Activated naive CD8-positive, alpha-beta T cell treated with anti-CD3 and anti-CD28 coated beads, Interleukin-2, amount 10 ng/mL, durations not matched to agents 7 days and 5 days (primary cell): Measurements from ENCODE around the gene MIX23. TPM values are rescaled to one million over a fixed set of nuclear protein-coding genes. Genes with fewer than 3 reads are reported as not detected.
"Not testable (repeated sequence)": the region's sequence is repeated elsewhere in the genome, so short reads cannot be mapped to it uniquely, and the experiment has no call there.

Experiments
- ATAC-seq: fragments of 150-1000 bp; cut with Tn5 transposase; one replicate; pipeline ENCODE4 v1.10.0; 2021; ENCODE audit warnings: low read depth, moderate library complexity
- POLR2A ChIA-PET: fragments of 350-600 bp; sonication (Branson Sonifier 250); formaldehyde crosslinking; loops from one replicate; lab custom pipeline; 2021; ENCODE audit warnings: antibody characterized with exemption; lab: Charles Lee
- DNase-seq: peaks from one replicate; pipeline ENCODE4 v3.0.0; 2021
- H3K27ac Mint-ChIP-seq: one replicate; pipeline ENCODE4 v1.8.0; 2022; ENCODE audit warnings: mild to moderate bottlenecking, mixed read lengths
- H3K27me3 Mint-ChIP-seq: one replicate; pipeline ENCODE4 v1.8.0; 2022; ENCODE audit warnings: mild to moderate bottlenecking, moderate library complexity, mixed read lengths
- H3K36me3 Mint-ChIP-seq: one replicate; pipeline ENCODE4 v1.8.0; 2021; ENCODE audit warnings: mild to moderate bottlenecking, mixed read lengths
- H3K4me1 Mint-ChIP-seq: one replicate; pipeline ENCODE4 v1.8.0; 2021; ENCODE audit warnings: mixed read lengths
- H3K4me3 Mint-ChIP-seq: one replicate; pipeline ENCODE4 v1.8.0; 2022; ENCODE audit warnings: mild to moderate bottlenecking, moderate library complexity, mixed read lengths
- H3K9me3 Mint-ChIP-seq: one replicate; pipeline ENCODE4 v1.8.0; 2021; ENCODE audit warnings: mixed read lengths
- total RNA-seq, 2 experiments: library from RNA; stranded (reverse); gene quantifications; one replicate each; pipeline ENCODE4 v1.2.3, GENCODE V29; 2021

MIX23 gene
- total RNA-seq, 2 experiments from 2014 or later = 33.6 to 34.4 TPM

DNA sequence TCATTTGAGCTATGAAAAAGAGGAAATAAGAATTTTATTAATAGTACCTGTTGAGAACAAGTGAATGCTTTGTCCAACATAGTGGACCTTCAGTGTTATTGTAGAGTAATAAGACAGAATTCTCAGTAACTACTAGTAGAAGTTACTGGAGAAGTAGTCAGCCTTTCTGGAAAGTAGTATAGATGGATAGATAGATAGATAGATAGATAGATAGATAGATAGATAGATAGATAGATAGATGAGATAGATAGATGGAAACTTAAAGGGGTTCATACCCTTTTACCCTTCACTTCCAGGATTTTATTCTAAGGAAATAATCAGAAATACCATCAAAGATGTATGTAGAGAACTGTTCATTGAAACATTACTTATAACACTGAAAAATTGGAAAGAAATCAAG, 6.2 kb upstream of the MIX23 start:
- ATAC-seq (no peak), DNase-seq (no peak)
- H3K36me3 Mint-ChIP-seq = peaks cover 27% of the 10 kb centered on the region
- no peaks in the 10 kb centered on the region for H3K27me3 Mint-ChIP-seq
- H3K27ac Mint-ChIP-seq = no peak overlapping the region
- peaks cover 41% of the 10 kb centered on the region for H3K4me1 Mint-ChIP-seq
- POLR2A ChIA-PET = interaction anchor here (1.2 kb wide), 1 partner anchor 290 kb away, joined by 4 read pairs; no protein-coding TSS in a partner anchor
- no peak overlapping the region for H3K4me3 Mint-ChIP-seq
- no peaks in the 10 kb centered on the region for H3K9me3 Mint-ChIP-seq

DNA sequence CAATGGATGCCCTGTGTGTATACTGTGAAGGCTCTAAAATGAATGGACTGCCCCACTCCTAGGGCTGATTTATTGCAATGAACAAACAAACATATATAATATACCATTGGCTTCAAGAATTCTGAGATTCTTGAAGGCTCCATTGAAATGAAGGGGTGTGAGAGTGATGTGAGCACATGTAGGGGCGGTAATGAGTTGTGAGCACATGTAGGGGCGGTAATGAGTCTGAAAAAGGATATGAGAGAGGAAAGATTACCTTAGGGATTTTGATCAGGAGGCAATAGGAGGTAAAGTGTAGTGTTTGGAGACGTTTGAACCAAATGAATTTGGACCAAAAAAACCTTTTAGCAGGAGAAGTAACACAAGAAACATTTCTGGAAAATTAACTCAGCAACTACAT, 4.7 kb upstream of the MIX23 start:
- peaks cover 37% of the 10 kb centered on the region for H3K4me1 Mint-ChIP-seq
- no peaks in the 10 kb centered on the region for H3K27me3 Mint-ChIP-seq
- DNase-seq (no peak), ATAC-seq (no peak)
- no peak overlapping the region for H3K27ac Mint-ChIP-seq
- no peak overlapping the region for H3K4me3 Mint-ChIP-seq
- POLR2A ChIA-PET = no interaction called here
- H3K9me3 Mint-ChIP-seq = no peaks in the 10 kb centered on the region
- H3K36me3 Mint-ChIP-seq = peaks cover 21% of the 10 kb centered on the region

DNA sequence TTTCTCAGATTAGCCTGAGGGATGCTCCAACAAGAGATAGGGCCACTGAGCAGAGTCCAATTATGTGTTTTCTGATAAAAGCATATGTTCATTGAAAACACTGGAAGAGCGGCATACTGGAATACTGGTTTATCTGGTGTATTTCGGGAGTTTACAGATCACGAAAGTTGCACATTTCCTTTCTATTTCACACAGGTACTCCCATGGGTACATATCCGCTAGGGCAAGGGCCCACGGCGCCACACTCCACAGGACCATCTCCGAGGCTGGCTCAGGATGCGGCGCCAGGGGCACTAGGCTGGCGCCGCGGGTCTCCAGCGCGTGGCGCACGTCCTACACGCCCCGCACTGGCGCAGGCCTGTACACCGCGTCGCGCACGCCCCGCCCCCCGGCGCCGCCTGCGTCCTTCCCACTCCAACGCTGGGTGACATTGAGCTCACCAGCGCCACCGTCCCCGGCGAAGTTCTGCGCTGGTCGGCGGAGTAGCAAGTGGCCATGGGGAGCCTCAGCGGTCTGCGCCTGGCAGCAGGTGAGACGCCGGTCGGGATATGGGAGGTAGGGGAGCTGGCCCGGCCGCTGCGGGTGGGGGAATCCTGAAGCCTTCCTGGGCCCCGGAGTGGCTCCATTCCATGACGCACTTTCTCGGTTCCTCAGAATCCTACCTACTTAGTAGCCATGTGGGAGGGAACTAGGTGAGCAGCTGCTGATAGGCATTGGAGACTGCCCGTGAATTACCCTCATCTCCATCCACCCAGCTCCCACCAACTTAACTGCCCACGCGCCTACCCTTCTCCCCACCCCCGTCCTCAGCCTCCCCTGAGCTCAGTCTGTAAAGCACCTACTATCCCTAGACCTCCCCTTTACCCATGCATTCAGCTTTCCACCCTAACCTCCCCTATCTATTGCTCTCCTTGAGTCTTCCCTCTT, 1.0 kb upstream of the MIX23 start, which contains the start of gene FAM162A:
Gene FAM162A, plus strand, starts transcription at position 412 of the 927 bp plus-strand sequence. Its CDS starts 84 bp downstream, at position 496.
- no peaks in the 10 kb centered on the region for H3K9me3 Mint-ChIP-seq
- ATAC-seq (peak; percentile 99), DNase-seq (peak; percentile 96)
- no peaks in the 10 kb centered on the region for H3K27me3 Mint-ChIP-seq
- H3K4me1 Mint-ChIP-seq = peaks cover 51% of the 10 kb centered on the region
- peak within 1 kb of the TSS; percentile 90 for H3K27ac Mint-ChIP-seq
- peak within 1 kb of the TSS; percentile 96 for H3K4me3 Mint-ChIP-seq
- peaks cover 21% of the 10 kb centered on the region for H3K36me3 Mint-ChIP-seq
- POLR2A ChIA-PET = interaction anchor here (0.6 to 3.3 kb wide), 9 partner anchors 9 to 723 kb away, joined by 3 to 25 read pairs (median 4); partner anchors contain the start of genes HCLS1, KPNA1, PARP14 and WDR5B

DNA sequence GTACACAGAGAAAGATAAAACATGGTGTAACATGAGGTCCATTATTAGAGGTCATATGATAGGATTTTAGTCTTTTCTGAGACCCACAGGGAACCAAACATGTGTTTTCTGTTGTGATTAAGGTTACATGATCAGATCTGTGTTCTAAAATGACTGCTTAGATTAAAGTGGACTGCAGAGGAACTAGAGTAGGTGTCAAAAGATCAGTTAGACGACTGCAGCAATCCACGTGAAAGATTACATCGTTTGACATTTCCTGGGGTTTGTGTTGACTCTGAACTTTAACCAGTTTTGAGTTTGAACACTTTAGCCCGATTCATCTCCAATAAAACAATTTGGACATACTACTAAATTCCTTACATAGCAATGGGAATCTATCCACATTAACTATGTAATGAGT, 5.1 kb downstream of the MIX23 start:
- POLR2A ChIA-PET = no interaction called here
- no peaks in the 10 kb centered on the region for H3K27me3 Mint-ChIP-seq
- no peak overlapping the region for H3K4me3 Mint-ChIP-seq
- H3K9me3 Mint-ChIP-seq = no peaks in the 10 kb centered on the region
- DNase-seq (no peak), ATAC-seq (no peak)
- H3K36me3 Mint-ChIP-seq = peaks cover 16% of the 10 kb centered on the region
- H3K27ac Mint-ChIP-seq = no peak overlapping the region
- peaks cover 27% of the 10 kb centered on the region for H3K4me1 Mint-ChIP-seq

DNA sequence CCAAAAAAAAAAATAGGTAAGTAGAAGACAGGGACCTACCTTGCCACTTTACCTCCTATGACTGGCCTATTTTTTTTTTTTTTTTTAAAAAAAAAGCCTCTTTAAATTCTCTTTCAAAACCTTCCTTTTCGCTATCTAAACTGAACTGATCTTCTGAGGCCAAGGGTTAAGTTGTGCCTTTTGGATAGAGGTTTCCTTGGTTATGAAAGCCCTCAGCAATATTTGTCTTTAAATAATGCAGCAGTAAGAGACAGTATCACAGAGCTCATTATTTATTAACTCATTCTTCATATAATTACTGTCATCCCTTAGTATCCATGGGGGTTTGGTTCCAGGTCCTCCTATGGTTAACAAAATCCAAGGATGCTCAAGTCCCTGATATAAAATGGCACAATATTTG, 9.0 kb downstream of the MIX23 start:
- H3K9me3 Mint-ChIP-seq = no peaks in the 10 kb centered on the region
- peaks cover 7% of the 10 kb centered on the region for H3K4me1 Mint-ChIP-seq
- no peak for DNase-seq
- no peak overlapping the region for H3K27ac Mint-ChIP-seq
- POLR2A ChIA-PET = no interaction called here
- H3K36me3 Mint-ChIP-seq = peaks cover 18% of the 10 kb centered on the region
- H3K27me3 Mint-ChIP-seq = no peaks in the 10 kb centered on the region
- no peak overlapping the region for H3K4me3 Mint-ChIP-seq
- no peak for ATAC-seq

DNA sequence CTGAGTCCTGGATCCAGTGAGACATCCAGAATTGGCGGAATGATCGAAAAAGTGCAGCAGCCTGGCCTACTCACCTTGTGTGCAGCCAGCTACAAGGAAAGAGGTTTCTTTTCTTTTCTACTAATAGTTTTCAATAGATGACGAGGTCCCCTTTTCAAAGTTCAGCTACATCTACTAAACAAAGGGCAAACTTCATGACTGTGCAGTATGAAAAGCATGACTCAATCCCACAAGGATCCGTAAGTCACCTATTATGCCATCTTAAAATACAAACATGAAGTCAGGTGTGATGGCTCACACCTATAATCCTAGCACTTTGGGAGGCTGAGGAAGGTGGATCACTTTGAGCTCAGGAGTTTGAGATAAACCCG, 16.7 kb downstream of the MIX23 start:
- ATAC-seq (no peak), DNase-seq (no peak)
- POLR2A ChIA-PET = no interaction called here
- H3K9me3 Mint-ChIP-seq = no peaks in the 10 kb centered on the region
- peaks cover 1% of the 10 kb centered on the region for H3K4me1 Mint-ChIP-seq
- peaks cover 12% of the 10 kb centered on the region for H3K36me3 Mint-ChIP-seq
- no peak overlapping the region for H3K27ac Mint-ChIP-seq
- H3K27me3 Mint-ChIP-seq = no peaks in the 10 kb centered on the region
- H3K4me3 Mint-ChIP-seq = no peak overlapping the region

DNA sequence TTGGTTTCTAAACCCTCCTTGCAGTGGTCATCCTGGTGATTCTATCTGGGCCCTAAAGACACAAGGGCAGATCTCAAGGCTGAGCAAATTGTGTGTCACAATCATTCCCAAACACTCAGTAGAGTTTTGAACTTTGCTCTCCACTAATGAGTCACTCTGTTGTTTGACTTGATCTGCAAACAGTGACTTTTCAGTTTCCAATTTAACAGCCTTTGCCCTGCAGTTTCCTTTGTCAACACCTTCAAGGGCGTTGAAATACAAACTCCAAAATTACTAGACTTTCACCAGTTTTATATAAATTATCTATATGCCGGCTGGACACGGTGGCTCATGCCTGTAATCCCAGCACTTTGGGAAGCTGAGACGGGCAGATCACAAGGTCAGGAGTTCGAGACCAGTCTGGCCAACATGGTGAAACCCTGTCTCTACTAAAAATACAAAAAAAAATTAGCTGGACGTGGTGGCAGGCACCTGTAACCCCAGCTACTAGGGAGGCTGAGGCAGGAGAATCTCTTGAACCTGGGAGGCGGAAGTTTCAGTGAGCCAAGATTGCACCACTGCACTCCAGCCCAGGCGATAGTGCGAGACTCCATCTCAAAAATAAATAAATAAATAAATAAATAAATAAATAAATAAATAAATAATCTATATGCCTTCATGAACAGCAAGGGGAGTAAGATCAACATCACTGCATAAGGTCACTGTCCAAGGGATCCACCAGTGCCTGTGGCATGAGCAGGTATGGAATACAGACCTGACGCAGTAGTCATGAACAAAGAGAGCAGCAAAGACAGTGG, 17.3 kb downstream of the MIX23 start:
- peak; percentile 22 for ATAC-seq

DNA sequence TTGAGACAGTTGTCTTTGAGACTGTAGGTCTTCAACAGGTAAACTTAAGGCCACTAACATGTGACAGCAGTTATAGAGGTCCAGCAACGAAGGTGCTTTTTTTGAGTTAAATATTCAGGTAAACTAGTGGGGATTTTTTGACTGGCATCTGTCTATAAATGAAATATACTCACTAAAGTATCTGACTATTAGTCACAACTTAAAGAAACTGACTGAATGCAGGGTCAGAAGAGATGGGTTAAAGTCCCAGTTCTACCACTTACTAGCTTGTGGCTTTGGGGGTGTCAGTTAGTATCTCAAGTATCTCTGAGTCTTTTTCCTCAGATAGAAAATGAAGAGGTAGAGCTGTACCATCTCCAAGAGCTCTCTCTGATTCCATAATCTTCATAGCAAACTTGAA, 18.0 kb downstream of the MIX23 start:
- DNase-seq (no peak), ATAC-seq (no peak)
- POLR2A ChIA-PET = interaction anchor here (0.6 kb wide), 1 partner anchor 37 kb away, joined by 3 read pairs; no protein-coding TSS in a partner anchor
- no peaks in the 10 kb centered on the region for H3K9me3 Mint-ChIP-seq
- H3K27me3 Mint-ChIP-seq = no peaks in the 10 kb centered on the region
- no peak overlapping the region for H3K4me3 Mint-ChIP-seq
- peaks cover 10% of the 10 kb centered on the region for H3K36me3 Mint-ChIP-seq
- no peak overlapping the region for H3K27ac Mint-ChIP-seq
- peaks cover 1% of the 10 kb centered on the region for H3K4me1 Mint-ChIP-seq

More for the DNA sequence above, 17.3 kb downstream of the MIX23 start:
- not testable (repeated sequence) for H3K4me3 Mint-ChIP-seq, H3K36me3 Mint-ChIP-seq, H3K9me3 Mint-ChIP-seq, H3K27ac Mint-ChIP-seq, H3K4me1 Mint-ChIP-seq, H3K27me3 Mint-ChIP-seq, DNase-seq
- POLR2A ChIA-PET = interaction anchor here (0.6 kb wide), 1 partner anchor 37 kb away, joined by 3 read pairs; no protein-coding TSS in a partner anchor

DNA sequence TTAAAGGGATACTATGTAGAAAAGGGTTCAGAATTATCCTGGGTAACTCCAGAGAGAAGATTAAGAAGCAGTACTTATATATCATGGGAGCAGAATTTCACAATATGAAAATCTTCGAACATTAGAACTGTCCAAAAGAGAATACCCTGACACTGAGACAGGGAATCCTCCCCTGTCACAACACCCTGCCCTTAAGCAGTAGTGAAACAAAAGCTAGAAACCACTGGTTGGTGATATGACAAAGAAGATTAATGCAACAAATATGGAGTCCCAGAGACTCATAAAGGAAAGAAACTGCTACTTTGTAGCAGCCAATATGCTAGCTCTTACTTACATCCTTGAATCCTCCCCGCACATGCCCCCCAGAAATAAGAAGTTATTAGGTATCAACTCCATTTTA, 18.5 kb downstream of the MIX23 start:
- ATAC-seq (no peak), DNase-seq (no peak)
- Mint-ChIP-seq H3K27ac (no peak overlapping the region), H3K4me3 (no peak overlapping the region), H3K27me3 (no peaks in the 10 kb centered on the region), H3K36me3 (peaks cover 10% of the 10 kb centered on the region), H3K4me1 (peaks cover 1% of the 10 kb centered on the region), H3K9me3 (no peaks in the 10 kb centered on the region)
- POLR2A ChIA-PET = no interaction called here

DNA sequence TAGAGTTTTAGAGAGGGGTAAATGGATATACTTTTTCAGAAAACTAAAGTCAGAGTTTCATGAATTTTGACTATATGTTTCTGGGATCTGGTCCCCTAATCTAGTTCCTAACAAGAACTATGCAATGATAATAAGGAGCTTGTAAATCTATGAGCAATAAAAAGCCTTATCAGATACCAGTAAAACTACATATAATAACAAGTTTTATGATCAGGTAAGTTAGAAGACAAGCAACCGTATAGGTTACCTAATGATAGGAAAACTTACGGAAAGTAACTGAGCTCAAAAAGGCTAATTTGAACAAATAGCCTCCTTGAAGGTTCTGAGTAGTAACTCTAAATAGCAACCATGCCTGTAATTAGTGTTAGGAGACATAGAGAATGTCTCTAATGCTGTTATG, 21.0 kb downstream of the MIX23 start:
- Mint-ChIP-seq H3K27ac (no peak overlapping the region), H3K4me3 (no peak overlapping the region), H3K36me3 (peaks cover 14% of the 10 kb centered on the region), H3K9me3 (no peaks in the 10 kb centered on the region), H3K4me1 (peaks cover 8% of the 10 kb centered on the region), H3K27me3 (no peaks in the 10 kb centered on the region)
- POLR2A ChIA-PET = interaction anchor here (0.7 kb wide), 1 partner anchor 815 kb away, joined by 3 read pairs; no protein-coding TSS in a partner anchor
- DNase-seq (no peak), ATAC-seq (no peak)

DNA sequence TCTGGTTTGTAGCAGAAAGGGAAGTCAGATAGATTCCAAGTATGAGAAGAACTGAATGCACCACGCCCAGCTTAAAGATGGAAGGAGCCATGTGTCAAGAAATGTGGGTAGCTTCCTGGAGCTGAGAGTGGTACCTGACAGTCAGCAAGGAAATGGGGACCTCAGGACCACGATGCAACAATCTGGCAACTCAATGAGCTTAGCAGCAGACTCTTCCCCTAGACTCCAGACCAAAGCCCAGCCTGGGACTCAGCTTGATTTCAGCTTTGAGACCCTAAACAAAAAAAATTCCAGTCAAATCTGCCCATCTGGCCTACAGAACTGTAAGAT, 24.4 kb downstream of the MIX23 start:
- no peak overlapping the region for H3K4me3 Mint-ChIP-seq

DNA sequence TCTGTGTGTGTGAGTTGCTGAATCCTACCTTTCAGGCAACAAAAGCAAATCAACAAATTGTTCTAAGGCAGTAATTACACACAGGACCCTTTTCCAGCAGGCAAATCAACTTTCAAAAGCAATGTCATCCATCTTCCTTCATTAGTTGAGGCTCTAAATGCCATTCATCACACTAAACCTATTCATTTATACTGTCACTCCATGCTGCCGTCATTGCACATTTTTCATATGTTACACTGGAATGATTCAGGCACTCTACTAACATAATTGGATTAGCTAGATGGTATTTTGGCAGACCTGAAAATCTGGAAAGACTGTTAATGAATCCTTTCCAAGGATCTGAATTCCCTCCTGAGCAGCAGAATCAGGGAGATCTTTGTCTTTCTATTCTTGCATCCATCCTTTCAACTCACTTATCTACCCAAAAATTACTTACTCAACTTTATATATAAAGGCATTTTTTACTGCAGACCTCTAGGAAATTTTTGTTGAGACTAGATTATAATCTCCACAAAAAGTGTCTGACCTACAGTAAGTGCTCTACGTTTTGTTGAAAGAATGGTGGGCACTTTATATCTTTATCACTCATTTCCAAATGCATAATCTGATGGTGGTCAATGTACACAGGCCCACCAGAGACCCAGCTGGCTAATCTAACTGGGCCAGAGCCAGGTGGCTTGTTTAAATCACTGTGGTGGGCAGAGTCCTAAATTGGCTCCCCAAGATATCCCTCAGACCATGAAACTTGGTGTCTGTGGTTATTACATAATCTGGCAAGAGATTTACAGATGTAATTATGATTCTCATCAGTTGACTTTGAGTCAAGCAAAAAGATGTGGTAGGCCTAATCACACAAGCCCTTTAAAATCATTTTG, 25.0 kb downstream of the MIX23 start:
- Mint-ChIP-seq H3K36me3 (peaks cover 12% of the 10 kb centered on the region), H3K27me3 (no peaks in the 10 kb centered on the region), H3K9me3 (no peaks in the 10 kb centered on the region), H3K27ac (no peak overlapping the region), H3K4me1 (peaks cover 6% of the 10 kb centered on the region), H3K4me3 (no peak overlapping the region)
- POLR2A ChIA-PET = no interaction called here
- ATAC-seq = no peak
- no peak for DNase-seq

More for the DNA sequence above, 24.4 kb downstream of the MIX23 start:
- ATAC-seq = peak; percentile 52
- no peaks in the 10 kb centered on the region for H3K27me3 Mint-ChIP-seq
- POLR2A ChIA-PET = no interaction called here
- H3K27ac Mint-ChIP-seq = no peak overlapping the region
- peaks cover 6% of the 10 kb centered on the region for H3K4me1 Mint-ChIP-seq
- H3K36me3 Mint-ChIP-seq = peaks cover 14% of the 10 kb centered on the region
- no peak for DNase-seq
- H3K9me3 Mint-ChIP-seq = no peaks in the 10 kb centered on the region

DNA sequence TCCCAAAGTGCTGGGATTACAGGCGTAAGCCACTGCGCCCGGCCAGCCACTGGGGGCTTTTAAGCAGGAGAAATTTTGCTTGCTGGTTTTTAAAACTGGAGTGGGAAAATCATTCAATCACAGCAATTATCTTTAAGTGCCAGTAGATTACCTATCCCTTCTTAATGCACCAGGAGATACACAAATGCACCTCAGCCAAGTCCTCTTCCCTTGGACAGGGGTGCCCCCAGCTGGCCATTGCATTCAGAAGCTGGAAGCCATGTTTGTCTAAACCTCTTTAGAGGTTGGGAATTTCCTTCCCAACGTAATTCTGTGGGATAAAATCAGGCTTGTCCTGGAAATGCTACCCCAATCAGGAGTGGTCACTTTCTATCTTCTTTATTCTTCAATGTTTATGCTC, 26.6 kb downstream of the MIX23 start:
- Mint-ChIP-seq H3K4me1 (peaks cover 6% of the 10 kb centered on the region), H3K4me3 (no peak overlapping the region), H3K36me3 (peaks cover 8% of the 10 kb centered on the region), H3K27me3 (no peaks in the 10 kb centered on the region), H3K9me3 (no peaks in the 10 kb centered on the region), H3K27ac (no peak overlapping the region)
- POLR2A ChIA-PET = no interaction called here
- peak; percentile 43 for DNase-seq
- ATAC-seq = no peak
